Raji (cell line): ENCODE measurements around the gene DNAI2.

Experiments
- POLR2A ChIP-seq: IDR thresholded peaks from 2 replicates; pipeline ENCODE4 v1.6.1; 2011; ENCODE audit warnings: low read depth, low read length, control low read depth; ENCODE audit not compliant: insufficient read depth

DNAI2 gene

DNA sequence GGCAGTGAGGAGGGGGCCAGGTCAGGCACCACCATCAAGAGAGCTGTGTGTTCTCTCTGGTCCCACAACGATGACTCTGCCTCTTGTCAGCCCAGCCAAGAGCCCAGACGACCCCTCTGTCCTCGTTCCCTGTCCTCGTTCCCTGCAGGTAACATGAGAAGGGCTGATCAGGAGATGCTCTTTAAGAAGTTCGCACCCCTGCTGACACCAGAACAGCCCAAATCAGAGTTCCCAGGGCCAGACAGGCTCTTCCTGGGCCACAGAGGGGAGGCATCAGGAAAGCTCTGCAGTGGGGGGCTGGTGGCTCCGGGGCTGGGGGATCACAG is 13.5 kb upstream of the DNAI2 start:
- no peak for TF ChIP-seq POLR2A

DNA sequence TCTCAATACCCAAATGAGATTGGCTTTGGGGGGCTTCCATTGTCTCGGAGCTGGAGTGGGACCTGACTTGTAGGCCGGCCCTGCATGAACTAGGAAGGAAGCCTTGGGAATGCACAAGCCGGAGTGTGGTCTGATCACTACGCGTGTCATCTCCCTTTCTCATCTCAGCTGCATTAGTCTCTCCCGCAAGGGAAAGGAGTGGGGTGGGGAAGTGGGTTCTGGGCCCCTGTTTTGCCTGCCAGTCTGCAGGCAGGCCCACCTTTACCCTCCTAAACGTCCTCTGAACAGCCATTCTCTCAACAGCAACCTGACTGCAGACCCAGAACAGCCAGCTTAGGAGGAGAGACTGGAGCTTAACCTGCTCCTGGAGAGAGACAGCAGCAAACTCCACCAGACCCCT is 11.4 kb upstream of the DNAI2 start:
- TF ChIP-seq POLR2A = no peak

DNA sequence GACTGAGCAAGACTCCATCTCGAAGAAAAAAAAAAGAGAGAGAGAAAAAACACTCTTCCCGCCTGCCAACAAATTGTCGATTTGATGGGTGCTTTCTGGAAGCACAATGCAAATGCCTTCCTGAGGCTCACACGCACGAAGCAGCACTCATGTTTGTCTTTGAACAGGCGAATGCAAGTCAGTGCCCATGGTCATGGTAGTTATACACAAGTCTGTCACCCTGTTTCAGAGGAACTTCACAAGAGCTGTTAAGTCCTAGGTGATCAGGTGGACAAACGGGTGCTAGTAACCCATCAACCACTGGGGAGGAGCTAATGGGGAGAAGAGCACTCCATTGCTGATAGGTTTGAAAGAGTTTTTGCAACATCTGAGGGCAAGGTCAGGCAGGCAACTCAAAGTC is 6.5 kb upstream of the DNAI2 start:
- TF ChIP-seq POLR2A = no peak

DNA sequence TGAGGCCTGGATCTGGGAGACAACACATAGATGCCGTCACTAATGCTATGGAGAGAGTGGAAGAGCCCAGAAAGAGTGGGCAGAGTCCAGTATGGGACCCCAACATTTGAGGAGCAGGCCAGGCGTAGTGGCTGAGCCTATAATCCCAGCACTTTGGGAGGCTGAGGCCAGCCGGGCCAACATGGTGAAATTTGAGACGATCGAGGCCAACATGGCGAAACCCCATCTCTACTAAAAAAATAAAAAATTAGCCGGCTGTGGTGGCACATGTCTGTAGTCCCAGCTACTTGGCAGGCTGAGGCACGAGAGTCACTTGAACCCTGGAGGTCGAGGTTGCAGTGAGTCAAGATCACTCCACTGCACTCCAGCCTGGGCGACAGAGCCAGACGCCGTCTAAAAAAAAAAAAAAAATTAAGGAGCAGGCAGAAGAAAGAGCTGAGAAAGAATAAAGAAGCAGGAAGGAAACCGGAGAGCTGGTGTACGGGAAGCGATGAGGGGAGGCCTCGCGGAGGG is 6.0 kb upstream of the DNAI2 start:
- TF ChIP-seq POLR2A = no peak

DNA sequence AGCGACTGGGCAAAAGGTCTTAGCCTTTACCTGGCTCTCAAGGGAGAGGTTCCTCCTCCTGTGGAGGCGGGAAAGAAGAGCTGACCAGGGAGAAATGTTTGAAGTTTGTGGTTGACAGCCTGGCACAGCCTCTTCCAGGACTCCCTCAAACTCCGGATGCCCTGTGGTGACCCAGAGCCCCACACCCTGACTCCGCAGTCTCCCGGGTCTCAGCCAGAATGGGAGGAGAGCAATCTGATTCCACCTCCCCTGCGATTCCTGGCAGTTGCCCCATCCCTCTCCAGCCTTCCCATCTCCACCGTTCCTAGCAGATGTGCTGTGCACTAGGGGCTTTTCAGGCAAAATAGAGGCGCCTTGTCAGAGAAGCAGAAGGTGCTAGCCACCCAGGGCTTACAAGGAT is 5.5 kb upstream of the DNAI2 start:
- no peak for TF ChIP-seq POLR2A

DNA sequence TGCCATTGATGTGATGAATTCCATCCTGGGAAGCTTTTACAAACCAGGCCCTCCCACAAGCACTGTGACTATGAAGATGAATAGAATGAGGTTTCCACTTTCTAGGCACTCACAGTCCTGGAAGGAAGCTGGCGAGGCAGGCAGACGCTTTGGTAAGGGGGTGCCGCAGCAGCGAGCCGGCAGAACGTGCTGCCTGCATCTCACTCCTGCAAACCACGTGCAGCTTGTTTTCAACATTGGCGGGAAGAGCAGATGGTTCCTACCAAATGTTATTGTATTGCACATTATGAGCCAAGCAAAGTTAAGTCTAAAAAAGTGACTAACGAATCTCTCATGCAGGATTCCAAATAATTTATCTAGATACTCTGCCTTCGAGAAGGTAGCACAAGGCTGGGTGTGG is 3.7 kb upstream of the DNAI2 start:
- TF ChIP-seq POLR2A = no peak

DNA sequence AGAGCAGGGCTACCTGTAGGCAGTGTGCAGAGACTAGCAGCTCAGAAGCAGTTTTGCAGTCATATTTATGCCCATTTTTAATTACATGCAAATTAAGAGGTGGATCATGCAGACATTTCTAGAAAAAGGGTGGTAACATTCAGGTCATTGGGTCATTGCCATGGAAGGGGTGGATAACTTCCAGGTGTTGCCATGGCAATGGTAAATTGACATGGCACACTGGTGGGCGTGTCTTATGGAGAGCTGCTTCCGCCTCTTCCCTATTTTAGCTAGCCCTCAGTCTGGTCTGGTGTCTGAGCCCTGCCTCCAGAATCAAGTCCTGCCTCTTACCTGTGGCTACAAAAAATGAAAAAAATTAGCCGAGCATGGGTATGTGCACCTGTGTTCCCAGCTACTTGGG is 2.8 kb upstream of the DNAI2 start:
- no peak for TF ChIP-seq POLR2A

DNA sequence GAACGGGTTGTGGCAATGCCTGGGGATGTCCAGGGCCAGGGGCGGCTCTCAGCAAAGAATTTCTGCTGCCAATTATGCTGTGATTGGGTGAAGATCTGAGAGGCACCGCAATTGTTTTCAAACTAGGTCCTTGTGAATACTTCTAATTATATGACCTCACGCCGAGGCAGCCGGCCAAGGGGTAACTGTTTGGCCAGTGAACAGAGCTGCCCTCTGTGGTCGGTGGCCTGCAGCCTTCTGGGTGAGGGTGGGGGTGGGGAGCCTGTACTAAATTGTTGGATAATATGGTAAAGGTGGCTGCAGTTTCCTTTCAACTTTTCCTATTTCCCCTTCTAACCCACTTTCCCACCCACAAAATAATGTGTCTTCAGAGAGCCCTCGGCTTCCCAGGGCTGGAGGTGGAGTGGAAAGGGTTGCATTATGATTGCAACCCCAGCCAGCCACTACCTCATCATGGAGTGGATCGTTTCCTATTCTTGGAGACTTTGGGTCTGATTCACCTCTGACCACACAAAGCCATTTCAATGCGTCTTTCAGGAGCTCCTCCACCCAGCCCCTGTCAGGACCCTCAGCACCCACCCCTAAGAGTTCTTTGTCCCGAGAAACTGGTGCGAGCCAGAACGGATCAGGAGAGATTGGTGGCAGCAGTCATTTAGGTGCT is 2.0 kb upstream of the DNAI2 start:
- TF ChIP-seq POLR2A = no peak

DNA sequence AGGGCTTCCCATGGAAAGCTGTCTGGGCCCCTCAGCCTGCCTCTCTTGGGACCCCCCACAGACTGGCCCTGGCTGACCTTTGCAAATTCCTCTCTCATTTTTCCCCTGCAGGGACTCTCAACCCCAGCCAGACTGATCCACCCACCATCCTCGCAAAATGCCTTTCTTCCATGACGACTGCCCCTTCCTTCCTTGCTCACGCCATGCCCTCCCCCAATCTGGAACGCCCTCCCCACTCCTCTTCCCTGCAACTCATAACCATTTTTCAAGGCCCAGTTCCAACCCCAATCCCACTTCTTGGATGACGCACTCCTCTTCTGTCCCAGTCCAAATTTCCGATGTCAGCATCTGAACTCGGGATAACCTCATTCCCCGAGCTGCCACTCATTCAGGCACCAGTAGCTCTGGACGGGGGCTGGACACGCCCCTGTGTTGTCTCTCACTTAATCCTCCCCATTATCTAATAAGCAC is 1.3 kb upstream of the DNAI2 start:
- no peak for TF ChIP-seq POLR2A

DNA sequence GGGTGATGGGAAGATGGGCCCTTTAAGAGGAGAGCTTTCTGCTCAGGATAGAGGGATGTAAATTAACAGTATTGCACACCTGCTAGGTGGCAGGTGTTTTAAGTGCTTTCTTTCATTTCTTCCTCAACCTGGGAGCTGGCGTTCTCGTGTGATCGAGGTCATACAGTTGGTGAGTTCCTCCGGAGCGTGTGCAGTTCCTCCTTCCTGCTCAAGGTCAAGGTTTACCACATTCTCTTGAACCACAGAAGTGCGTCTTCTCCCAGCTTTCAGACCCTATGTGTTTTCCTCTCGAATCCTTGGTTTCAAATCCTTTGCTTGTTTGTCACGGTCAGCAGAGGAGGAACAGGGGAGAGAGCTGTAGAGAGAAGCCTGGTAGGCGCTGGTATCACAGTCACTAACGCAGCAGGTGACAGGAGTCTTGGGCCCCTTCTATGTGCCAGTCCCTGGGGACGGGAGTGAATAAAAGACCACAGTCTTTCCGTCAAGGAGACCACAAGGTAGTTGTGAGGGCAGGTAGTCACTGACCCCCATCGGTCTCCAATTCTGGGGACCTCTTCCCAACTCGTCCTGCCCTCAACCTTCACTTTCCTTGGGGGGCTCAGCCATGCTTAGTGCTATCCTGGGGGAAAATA is 791 bp downstream of the DNAI2 start:
- TF ChIP-seq POLR2A = no peak

DNA sequence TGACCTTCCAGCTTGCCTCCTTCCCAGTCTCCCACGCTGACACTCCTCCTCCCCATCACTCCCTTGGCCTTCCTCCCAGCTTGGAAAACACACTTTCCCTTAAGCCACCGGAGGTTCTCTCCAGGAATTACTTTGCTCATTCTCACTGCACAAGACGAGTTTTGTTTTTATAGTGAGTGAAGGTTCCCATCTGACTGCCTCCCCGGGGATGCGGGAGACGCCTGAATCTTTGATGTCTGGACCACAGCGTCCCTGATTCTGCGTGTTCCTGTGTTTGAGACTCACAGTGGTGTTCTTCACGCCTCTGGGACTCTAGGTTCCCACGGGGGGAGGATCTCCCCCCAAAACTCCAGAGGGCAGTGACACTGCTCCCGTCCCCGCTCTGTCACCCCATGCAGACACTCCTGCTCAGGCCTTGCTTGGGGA is 2.0 kb downstream of the DNAI2 start:
- no peak for TF ChIP-seq POLR2A

DNA sequence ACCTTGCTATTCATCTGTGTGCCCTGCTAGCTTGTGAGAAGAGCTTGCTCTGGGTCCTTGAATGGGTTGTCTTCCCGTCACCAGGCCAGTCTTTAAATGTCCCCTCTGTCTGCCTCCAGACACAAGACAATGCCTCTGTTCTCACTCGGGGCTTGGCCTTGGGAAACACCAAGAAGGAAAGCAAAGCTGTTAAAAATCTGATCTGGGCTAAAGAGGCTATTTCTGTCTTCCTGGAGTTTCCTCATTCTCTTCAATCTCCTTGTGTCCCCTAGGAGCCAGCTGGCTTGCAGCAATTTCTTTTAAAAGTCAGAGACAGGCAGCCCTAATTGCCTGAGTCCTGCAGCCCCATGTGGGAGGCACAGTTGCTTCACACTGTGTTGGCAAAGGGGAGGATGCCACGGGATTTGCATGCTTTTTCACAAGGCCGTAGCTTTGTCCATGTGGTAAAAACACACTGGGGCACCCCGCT is 2.5 kb downstream of the DNAI2 start:
- TF ChIP-seq POLR2A = no peak

DNA sequence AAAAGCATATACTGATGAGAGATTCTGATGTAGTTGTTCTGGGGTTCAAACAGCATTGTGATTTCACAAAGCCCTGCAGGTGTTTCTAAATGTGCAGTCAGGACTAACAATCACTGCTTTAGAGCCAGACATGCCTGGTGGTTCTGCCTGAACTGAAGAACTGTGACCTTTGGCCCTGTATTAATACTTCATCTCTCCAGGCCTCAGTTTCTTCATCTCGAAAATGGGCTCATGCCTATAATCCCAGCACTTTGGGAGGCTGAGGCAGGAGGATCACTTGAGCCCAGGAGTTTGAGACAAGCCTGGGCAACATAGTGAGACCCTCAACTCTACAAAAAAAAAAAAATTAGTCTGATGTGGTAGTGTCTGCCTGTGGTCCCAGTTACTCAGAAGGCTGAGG is 3.9 kb downstream of the DNAI2 start:
- no peak for TF ChIP-seq POLR2A

DNA sequence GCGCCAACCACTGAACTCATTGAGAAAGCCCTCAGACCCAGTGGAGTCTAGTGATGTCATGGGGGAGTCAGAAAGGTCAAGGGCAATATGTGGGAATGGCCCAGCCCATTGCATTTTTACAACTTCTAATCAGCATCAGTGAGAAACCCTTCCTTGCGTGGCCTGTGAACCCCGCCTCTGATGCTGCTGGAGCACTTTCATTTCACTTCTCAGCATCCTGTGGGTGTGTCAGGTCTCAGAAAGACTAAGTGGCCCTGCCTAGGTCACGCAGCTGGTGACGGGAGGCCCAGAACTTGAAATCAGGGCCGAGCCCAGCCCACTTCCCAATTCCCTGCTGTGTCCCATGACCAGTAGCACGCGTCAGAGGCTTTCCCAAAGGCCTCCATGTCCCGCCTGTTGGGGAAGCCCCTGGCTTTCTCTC is 6.1 kb downstream of the DNAI2 start:
- no peak for TF ChIP-seq POLR2A

DNA sequence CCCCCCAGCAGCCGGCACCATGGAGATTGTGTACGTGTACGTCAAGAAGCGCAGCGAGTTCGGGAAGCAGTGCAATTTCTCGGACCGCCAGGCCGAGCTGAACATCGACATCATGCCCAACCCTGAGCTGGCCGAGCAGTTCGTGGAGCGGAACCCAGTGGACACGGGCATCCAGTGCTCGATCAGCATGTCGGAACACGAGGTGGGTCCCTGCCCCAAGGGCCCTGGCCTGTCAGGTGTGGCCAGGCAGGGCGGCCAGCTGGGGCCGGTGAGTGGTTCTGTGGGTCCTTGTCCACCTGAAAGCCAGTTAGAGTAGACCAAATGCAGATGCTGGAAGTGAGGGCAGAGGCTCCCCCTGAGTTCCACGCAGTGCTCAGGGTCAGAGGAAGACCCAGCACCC is 7.8 kb downstream of the DNAI2 start:
- TF ChIP-seq POLR2A = no peak

DNA sequence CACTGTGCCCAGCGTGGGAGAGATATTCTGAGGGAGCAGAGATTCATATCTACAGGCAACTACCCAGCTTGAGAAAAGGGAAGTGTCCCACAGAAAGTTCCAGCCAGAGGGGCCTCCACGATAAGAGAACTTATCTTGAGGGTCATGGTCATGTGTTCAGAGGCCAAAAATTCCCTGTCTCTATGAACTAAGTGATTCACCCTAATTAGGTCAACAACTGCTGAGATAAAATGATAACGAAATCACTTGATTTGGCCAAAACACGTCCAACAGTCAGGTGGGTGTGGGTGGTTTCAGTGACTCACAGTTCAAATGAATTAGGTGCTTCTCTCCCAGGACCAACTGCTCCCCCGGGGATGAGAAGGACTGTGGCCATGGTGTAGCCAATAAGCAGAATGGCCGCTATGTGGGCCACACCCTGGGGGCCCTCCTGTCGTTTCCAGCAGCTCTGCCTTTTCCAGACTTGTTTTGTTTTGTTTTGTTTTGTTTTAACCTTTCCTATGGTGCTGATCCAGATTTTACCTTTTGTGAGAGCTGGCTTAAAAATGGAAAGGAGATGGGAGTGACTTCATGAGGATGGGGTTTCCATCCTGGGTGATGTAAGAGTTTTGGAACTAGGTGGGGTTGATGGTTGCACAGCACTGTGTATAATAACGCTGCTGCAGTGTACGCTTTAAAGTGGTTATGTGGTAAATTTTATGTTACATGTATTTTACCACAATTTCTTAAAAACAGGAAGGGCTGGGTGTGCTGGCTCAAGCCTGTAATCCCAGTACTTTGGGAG is 8.7 kb downstream of the DNAI2 start:
- no peak for TF ChIP-seq POLR2A
